HepG2 (cell line): Measurements from ENCODE around the gene TBXAS1. TPM values are rescaled to one million over a fixed set of nuclear protein-coding genes. Genes with fewer than 3 reads are reported as not detected.

Experiments
- AKNA ChIP-seq: sonication (generic); formaldehyde crosslinking; IDR thresholded peaks from 2 replicates; pipeline ENCODE4 v1.4.0; 2020; ENCODE audit warnings: missing genetic modification reagents, borderline replicate concordance
- HDAC1 ChIP-seq: sonication (generic); formaldehyde crosslinking; IDR thresholded peaks from 2 replicates; pipeline ENCODE4 v1.5.1; 2020; ENCODE audit warnings: mild to moderate bottlenecking, missing genetic modification reagents
- MTF2 ChIP-seq: sonication (generic); formaldehyde crosslinking; IDR thresholded peaks from 2 replicates; pipeline ENCODE4 v1.5.0; 2020; ENCODE audit warnings: missing genetic modification reagents, borderline replicate concordance
- NFYC ChIP-seq: IDR thresholded peaks from 2 replicates; pipeline ENCODE4 v1.6.1; 2016; ENCODE audit warnings: missing genetic modification reagents, missing compliant biosample characterization
- STAG1 ChIP-seq: sonication (generic); formaldehyde crosslinking; IDR thresholded peaks from 2 replicates; pipeline ENCODE4 v1.4.0; 2020; ENCODE audit warnings: missing genetic modification reagents
- TCF12 ChIP-seq, 2 experiments: fragments of 450-650 bp in 1 of 2; sonication (generic) in 1 of 2; formaldehyde crosslinking in 1 of 2; IDR thresholded peaks; 2 replicates each; pipeline versions ENCODE4 v1.6.1 to v1.8.0; 2017 to 2022; ENCODE audit warnings: antibody characterized with exemption in 1 of 2, mild to moderate bottlenecking in 1 of 2, missing genetic modification reagents in 1 of 2, moderate library complexity in 1 of 2
- TOPORS ChIP-seq: sonication (generic); formaldehyde crosslinking; IDR thresholded peaks from 2 replicates; pipeline ENCODE4 v1.8.0; 2023; ENCODE audit warnings: mild to moderate bottlenecking, missing genetic modification reagents
- ZKSCAN5 ChIP-seq: sonication (generic); formaldehyde crosslinking; IDR thresholded peaks from 2 replicates; pipeline ENCODE4 v1.5.1; 2020; ENCODE audit warnings: mild to moderate bottlenecking, missing genetic modification reagents
- ZNF207 ChIP-seq: fragments of 450-650 bp; IDR thresholded peaks from 2 replicates; pipeline ENCODE4 v1.6.1; 2016; ENCODE audit warnings: antibody characterized with exemption, borderline replicate concordance
- ZNF331 ChIP-seq: sonication (generic); formaldehyde crosslinking; IDR thresholded peaks from 2 replicates; pipeline ENCODE4 v1.4.0; 2020; ENCODE audit warnings: missing genetic modification reagents
- ZNF615 ChIP-seq: sonication (generic); formaldehyde crosslinking; IDR thresholded peaks from 2 replicates; pipeline ENCODE4 v1.5.0; 2020; ENCODE audit warnings: mild to moderate bottlenecking, missing genetic modification reagents, borderline replicate concordance
- ZNF878 ChIP-seq: sonication (generic); formaldehyde crosslinking; IDR thresholded peaks from 2 replicates; pipeline ENCODE4 v1.8.1; 2023; ENCODE audit warnings: mild to moderate bottlenecking, missing genetic modification reagents, moderate library complexity
- polyA plus RNA-seq, 8 experiments: library from polyadenylated mRNA; depleted of rRNA in 3 of 8; stranded (reverse) in 7 of 8; unstranded in 1 of 8; fragments of >200 nt; fragmentation: Illumina TruSeq in 4 of 8; extraction: Trizol in 4 of 8; gene quantifications; 2 replicates each; pipeline versions ENCODE4 v1.2.1 to v1.2.3, GENCODE V29; 2011 to 2016; ENCODE audit warnings: low read depth in 4 of 8, missing spikeins in 1 of 8, mixed read lengths in 1 of 8; ENCODE audit not compliant: insufficient read depth in 1 of 8
- total RNA-seq, 5 experiments: library from RNA; depleted of rRNA; stranded (reverse); fragments of >200 nt; fragmentation: Illumina TruSeq; extraction: Trizol; gene quantifications; 2 replicates each; pipeline ENCODE4 v1.2.3, GENCODE V29; 2016; ENCODE audit warnings: low read depth in 1 of 5
- TF ChIP-seq, protein P1 (sequence below): sonication (generic); formaldehyde crosslinking; IDR thresholded peaks from one replicate; pipeline ENCODE4 v1.5.1; 2020; ENCODE audit warnings: mild to moderate bottlenecking, missing genetic modification reagents; ENCODE audit errors: not compliant biosample characterization
- TF ChIP-seq, protein P2 (sequence below): IDR thresholded peaks from 2 replicates; pipeline ENCODE4 v1.6.1; 2016; ENCODE audit warnings: missing compliant biosample characterization, missing genetic modification reagents, borderline replicate concordance

The TBXAS1 gene
- total and polyA plus RNA-seq, 2 of the 13 experiments (the other 11 are each of a cell fraction or from before 2014, with no cell fraction given): 4.0 to 4.9 TPM

- TF ChIP-seq, protein P1, sequence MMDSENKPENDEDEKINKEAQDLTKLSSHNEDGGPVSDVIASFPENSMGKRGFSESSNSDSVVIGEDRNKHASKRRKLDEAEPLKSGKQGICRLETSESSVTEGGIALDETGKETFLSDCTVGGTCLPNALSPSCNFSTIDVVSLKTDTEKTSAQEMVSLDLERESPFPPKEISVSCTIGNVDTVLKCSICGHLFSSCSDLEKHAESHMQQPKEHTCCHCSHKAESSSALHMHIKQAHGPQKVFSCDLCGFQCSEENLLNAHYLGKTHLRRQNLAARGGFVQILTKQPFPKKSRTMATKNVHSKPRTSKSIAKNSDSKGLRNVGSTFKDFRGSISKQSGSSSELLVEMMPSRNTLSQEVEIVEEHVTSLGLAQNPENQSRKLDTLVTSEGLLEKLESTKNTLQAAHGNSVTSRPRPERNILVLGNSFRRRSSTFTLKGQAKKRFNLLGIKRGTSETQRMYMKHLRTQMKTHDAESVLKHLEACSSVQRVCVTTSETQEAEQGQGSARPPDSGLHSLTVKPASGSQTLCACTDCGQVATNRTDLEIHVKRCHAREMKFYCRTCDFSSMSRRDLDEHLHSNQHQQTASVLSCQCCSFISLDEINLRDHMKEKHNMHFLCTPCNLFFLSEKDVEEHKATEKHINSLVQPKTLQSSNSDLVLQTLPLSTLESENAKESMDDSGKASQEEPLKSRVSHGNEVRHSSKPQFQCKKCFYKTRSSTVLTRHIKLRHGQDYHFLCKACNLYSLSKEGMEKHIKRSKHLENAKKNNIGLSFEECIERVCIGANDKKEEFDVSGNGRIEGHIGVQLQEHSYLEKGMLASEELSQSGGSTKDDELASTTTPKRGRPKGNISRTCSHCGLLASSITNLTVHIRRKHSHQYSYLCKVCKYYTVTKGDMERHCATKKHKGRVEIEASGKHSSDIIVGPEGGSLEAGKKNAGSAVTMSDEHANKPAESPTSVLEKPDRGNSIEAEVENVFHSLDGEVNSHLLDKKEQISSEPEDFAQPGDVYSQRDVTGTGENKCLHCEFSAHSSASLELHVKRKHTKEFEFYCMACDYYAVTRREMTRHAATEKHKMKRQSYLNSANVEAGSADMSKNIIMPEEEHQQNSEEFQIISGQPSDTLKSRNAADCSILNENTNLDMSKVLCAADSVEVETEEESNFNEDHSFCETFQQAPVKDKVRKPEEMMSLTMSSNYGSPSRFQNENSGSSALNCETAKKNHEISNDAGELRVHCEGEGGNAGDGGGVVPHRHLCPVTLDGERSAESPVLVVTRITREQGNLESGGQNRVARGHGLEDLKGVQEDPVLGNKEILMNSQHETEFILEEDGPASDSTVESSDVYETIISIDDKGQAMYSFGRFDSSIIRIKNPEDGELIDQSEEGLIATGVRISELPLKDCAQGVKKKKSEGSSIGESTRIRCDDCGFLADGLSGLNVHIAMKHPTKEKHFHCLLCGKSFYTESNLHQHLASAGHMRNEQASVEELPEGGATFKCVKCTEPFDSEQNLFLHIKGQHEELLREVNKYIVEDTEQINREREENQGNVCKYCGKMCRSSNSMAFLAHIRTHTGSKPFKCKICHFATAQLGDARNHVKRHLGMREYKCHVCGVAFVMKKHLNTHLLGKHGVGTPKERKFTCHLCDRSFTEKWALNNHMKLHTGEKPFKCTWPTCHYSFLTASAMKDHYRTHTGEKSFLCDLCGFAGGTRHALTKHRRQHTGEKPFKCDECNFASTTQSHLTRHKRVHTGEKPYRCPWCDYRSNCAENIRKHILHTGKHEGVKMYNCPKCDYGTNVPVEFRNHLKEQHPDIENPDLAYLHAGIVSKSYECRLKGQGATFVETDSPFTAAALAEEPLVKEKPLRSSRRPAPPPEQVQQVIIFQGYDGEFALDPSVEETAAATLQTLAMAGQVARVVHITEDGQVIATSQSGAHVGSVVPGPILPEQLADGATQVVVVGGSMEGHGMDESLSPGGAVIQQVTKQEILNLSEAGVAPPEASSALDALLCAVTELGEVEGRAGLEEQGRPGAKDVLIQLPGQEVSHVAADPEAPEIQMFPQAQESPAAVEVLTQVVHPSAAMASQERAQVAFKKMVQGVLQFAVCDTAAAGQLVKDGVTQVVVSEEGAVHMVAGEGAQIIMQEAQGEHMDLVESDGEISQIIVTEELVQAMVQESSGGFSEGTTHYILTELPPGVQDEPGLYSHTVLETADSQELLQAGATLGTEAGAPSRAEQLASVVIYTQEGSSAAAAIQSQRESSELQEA: no peak
- TF ChIP-seq HDAC1 (peak; percentile 87), ZNF207 (no peak), NFYC (CRISPR knock-in tag) (peak; percentile 34; the same call in 1 of the 2 replicates), ZNF615 (CRISPR knock-in tag) (0 out of 2 replicates have a peak, but pooled peaks have one; percentile 82), MTF2 (no peak; the same call in 1 of the 2 replicates), AKNA (CRISPR knock-in tag) (no peak), ZNF331 (CRISPR knock-in tag) (peak; percentile 83), STAG1 (CRISPR knock-in tag) (peak; percentile 28; the same call in 1 of the 2 replicates), ZKSCAN5 (CRISPR knock-in tag) (no peak), ZNF878 (CRISPR knock-in tag) (peak; percentile 23; the same call in 1 of the 2 replicates), TOPORS (CRISPR knock-in tag) (peak; percentile 80; the same call in 1 of the 2 replicates), TCF12 (IDR thresholded peaks at IDR 0.05) (no peak), TCF12 (CRISPR knock-in tag; IDR thresholded peaks at IDR 0.05) (peak; percentile 99)
- TF ChIP-seq, protein P2, sequence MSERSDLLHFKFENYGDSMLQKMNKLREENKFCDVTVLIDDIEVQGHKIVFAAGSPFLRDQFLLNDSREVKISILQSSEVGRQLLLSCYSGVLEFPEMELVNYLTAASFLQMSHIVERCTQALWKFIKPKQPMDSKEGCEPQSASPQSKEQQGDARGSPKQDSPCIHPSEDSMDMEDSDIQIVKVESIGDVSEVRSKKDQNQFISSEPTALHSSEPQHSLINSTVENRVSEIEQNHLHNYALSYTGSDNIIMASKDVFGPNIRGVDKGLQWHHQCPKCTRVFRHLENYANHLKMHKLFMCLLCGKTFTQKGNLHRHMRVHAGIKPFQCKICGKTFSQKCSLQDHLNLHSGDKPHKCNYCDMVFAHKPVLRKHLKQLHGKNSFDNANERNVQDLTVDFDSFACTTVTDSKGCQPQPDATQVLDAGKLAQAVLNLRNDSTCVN (CRISPR knock-in tag): peak; percentile 19; the same call in 1 of the 2 replicates
Observed at GRCh38 chr7:140049339-140050024, 220.4 kb downstream of the TBXAS1 start (continued).
